Neural progenitor cell (in vitro differentiated cells): ENCODE measurements around the gene XYLT1. TPM values are rescaled to one million over a fixed set of nuclear protein-coding genes. Genes with fewer than 3 reads are reported as not detected.

Experiments
- DNase-seq: peaks from one replicate; pipeline ENCODE4 v3.0.0-alpha.2; 2016; ENCODE audit warnings: low spot score
- H2AFZ ChIP-seq: fragments of 200-600 bp; sonication (generic); replicated peaks from 2 replicates; pipeline ENCODE4 v1.6.1; 2016; ENCODE audit warnings: antibody characterized with exemption
- H3F3A ChIP-seq: fragments of 200-600 bp; sonication (generic); 2 replicates; pipeline ENCODE4 v1.6.1; 2016; ENCODE audit warnings: antibody characterized with exemption, low read depth
- H3K27ac ChIP-seq: fragments of 200-600 bp; sonication (generic); 2 replicates; pipeline ENCODE4 v1.5.1; 2016; ENCODE audit warnings: mild to moderate bottlenecking
- H3K27me3 ChIP-seq: fragments of 200-600 bp; sonication (generic); 2 replicates; pipeline ENCODE4 v1.6.1; 2016; ENCODE audit warnings: mild to moderate bottlenecking, moderate library complexity
- H3K36me3 ChIP-seq: fragments of 200-600 bp; sonication (generic); 2 replicates; pipeline ENCODE4 v1.5.1; 2016
- H3K4me1 ChIP-seq: fragments of 200-600 bp; sonication (generic); 2 replicates; pipeline ENCODE4 v1.6.1; 2016; ENCODE audit warnings: mixed run types
- H3K4me2 ChIP-seq: fragments of 200-600 bp; sonication (generic); 2 replicates; pipeline ENCODE4 v1.6.1; 2016
- H3K4me3 ChIP-seq: fragments of 200-600 bp; sonication (generic); 2 replicates; pipeline ENCODE4 v1.5.1; 2016
- H3K79me2 ChIP-seq: fragments of 200-600 bp; sonication (generic); 2 replicates; pipeline ENCODE4 v1.6.1; 2016; ENCODE audit warnings: low read depth
- H3K9ac ChIP-seq: fragments of 200-600 bp; sonication (generic); 2 replicates; pipeline ENCODE4 v1.6.1; 2016
- H3K9me3 ChIP-seq: fragments of 200-600 bp; sonication (generic); 2 replicates; pipeline ENCODE4 v1.5.1; 2016; ENCODE audit warnings: low read depth
- H4K20me1 ChIP-seq: fragments of 200-600 bp; sonication (generic); 2 replicates; pipeline ENCODE4 v1.6.1; 2016; ENCODE audit warnings: low read depth
- H3K27ac Mint-ChIP-seq: 3 replicates; pipeline ENCODE4 v1.8.0; 2021; ENCODE audit warnings: mixed read lengths
- H3K27me3 Mint-ChIP-seq: 2 replicates; pipeline ENCODE4 v1.8.0; 2022; ENCODE audit warnings: low read depth, mild to moderate bottlenecking, inconsistent platforms, moderate library complexity, mixed read lengths; ENCODE audit not compliant: insufficient read depth
- H3K36me3 Mint-ChIP-seq: 3 replicates; pipeline ENCODE4 v1.8.0; 2021; ENCODE audit warnings: mixed read lengths
- H3K4me1 Mint-ChIP-seq: 3 replicates; pipeline ENCODE4 v1.8.0; 2021; ENCODE audit warnings: mixed read lengths
- H3K4me3 Mint-ChIP-seq: 3 replicates; pipeline ENCODE4 v1.8.0; 2021; ENCODE audit warnings: mild to moderate bottlenecking, moderate library complexity, mixed read lengths
- H3K9me3 Mint-ChIP-seq: 3 replicates; pipeline ENCODE4 v1.8.0; 2020; ENCODE audit warnings: mixed read lengths
- EZH2 ChIP-seq: fragments of 200-600 bp; sonication (generic); IDR thresholded peaks from 2 replicates; pipeline ENCODE4 v1.6.1; 2017; ENCODE audit warnings: antibody characterized with exemption, mild to moderate bottlenecking, moderate library complexity
- EZH2phosphoT487 ChIP-seq: fragments of 200-600 bp; sonication (generic); IDR thresholded peaks from 2 replicates; pipeline ENCODE4 v1.6.1; 2017; ENCODE audit warnings: antibody characterized with exemption
- total RNA-seq: library from RNA; depleted of rRNA; stranded (reverse); fragments of >200 nt; gene quantifications from 2 replicates; pipeline ENCODE4 v1.2.3, GENCODE V29; 2015; ENCODE audit warnings: low replicate concordance
- TF ChIP-seq, protein P1 (sequence below): fragments of 200-600 bp; sonication (generic); IDR thresholded peaks from 2 replicates; pipeline ENCODE4 v1.5.1; 2017; ENCODE audit warnings: antibody characterized with exemption, mild to moderate bottlenecking

XYLT1 gene
- total RNA-seq, 1 donor from 2014 or later, result 5.9 TPM

DNA sequence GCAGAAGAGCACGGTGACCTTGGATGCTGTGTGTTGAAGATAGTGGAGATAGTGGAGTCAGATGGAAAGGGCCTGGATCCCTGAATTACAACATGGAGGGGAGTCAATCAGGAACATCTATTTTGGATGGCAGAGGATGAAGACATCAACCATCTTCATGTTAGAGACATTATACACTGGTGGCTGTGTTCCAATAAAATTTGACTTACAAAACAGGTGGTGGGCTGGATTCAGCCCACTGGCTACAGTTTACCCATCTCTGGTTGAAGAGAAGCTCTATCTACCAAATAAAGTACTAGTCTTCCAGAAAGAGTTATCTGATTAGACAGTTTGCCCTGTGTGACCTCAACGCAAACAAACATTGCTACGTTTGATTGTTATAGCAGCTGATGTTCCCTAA, 247.2 kb downstream of the XYLT1 start:
- H3K4me3 ChIP-seq, result no peak overlapping the region
- H3K4me3 Mint-ChIP-seq, result no peak overlapping the region
- H3K9me3 ChIP-seq, result no peaks in the 10 kb centered on the region
- no peaks in the 10 kb centered on the region for H3F3A ChIP-seq
- H3K27me3 Mint-ChIP-seq, result peaks cover 2% of the 10 kb centered on the region
- H2AFZ ChIP-seq, result no peak overlapping the region
- no peak overlapping the region for H3K27ac Mint-ChIP-seq
- no peak overlapping the region for H3K9ac ChIP-seq
- no peaks in the 10 kb centered on the region for H3K27me3 ChIP-seq
- H3K27ac ChIP-seq, result no peak overlapping the region
- H3K9me3 Mint-ChIP-seq, result no peaks in the 10 kb centered on the region
- H3K4me2 ChIP-seq, result no peak overlapping the region
- no peaks in the 10 kb centered on the region for H3K36me3 Mint-ChIP-seq
- no peaks in the 10 kb centered on the region for H3K79me2 ChIP-seq
- peaks cover 26% of the 10 kb centered on the region for H3K4me1 Mint-ChIP-seq
- H3K36me3 ChIP-seq, result no peaks in the 10 kb centered on the region
- H3K4me1 ChIP-seq, result peaks cover 5% of the 10 kb centered on the region
- TF ChIP-seq EZH2, result no peak
- no peak for DNase-seq
- no peaks in the 10 kb centered on the region for H4K20me1 ChIP-seq

DNA sequence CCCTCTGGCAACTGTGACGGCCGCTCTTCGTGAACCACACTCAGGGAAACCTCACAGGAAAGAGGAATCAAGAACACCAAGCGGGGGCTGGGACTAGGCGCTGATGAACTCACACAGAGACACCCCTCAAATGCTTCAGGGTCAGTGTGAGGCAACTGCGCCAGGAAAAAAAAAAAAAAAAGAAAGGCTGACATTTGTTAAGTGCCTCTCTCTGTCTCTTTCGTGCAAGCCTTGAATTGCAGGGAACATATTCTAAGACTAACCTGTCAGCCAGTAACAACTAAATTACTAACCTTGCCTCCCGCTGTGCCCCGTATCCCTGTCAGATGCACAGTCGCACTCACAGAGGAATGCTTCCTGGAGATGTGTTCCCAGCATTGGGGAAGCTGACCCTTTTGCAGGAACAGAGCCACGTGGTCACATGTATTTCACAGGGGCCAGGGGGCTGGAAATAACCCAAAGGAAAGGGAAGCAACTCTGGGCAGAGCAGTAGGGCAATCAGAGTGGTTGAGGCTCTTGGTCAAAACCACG, 247.8 kb downstream of the XYLT1 start:
- Mint-ChIP-seq H3K9me3 (no peaks in the 10 kb centered on the region), H3K4me1 (peaks cover 20% of the 10 kb centered on the region), H3K27ac (peak overlapping the region; percentile 60), H3K36me3 (no peaks in the 10 kb centered on the region), H3K4me3 (no peak overlapping the region), H3K27me3 (peaks cover 2% of the 10 kb centered on the region)
- Histone ChIP-seq H3K27ac (no peak overlapping the region), H3K36me3 (no peaks in the 10 kb centered on the region), H3K9ac (no peak overlapping the region), H3F3A (no peaks in the 10 kb centered on the region), H3K4me1 (peaks cover 5% of the 10 kb centered on the region), H3K79me2 (no peaks in the 10 kb centered on the region), H4K20me1 (no peaks in the 10 kb centered on the region), H3K4me2 (no peak overlapping the region), H3K4me3 (no peak overlapping the region), H3K27me3 (no peaks in the 10 kb centered on the region), H2AFZ (no peak overlapping the region), H3K9me3 (no peaks in the 10 kb centered on the region)
- no peak for TF ChIP-seq EZH2
- no peak for TF ChIP-seq EZH2phosphoT487
- TF ChIP-seq, protein P1, sequence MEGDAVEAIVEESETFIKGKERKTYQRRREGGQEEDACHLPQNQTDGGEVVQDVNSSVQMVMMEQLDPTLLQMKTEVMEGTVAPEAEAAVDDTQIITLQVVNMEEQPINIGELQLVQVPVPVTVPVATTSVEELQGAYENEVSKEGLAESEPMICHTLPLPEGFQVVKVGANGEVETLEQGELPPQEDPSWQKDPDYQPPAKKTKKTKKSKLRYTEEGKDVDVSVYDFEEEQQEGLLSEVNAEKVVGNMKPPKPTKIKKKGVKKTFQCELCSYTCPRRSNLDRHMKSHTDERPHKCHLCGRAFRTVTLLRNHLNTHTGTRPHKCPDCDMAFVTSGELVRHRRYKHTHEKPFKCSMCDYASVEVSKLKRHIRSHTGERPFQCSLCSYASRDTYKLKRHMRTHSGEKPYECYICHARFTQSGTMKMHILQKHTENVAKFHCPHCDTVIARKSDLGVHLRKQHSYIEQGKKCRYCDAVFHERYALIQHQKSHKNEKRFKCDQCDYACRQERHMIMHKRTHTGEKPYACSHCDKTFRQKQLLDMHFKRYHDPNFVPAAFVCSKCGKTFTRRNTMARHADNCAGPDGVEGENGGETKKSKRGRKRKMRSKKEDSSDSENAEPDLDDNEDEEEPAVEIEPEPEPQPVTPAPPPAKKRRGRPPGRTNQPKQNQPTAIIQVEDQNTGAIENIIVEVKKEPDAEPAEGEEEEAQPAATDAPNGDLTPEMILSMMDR, result no peak
- DNase-seq, result no peak

DNA sequence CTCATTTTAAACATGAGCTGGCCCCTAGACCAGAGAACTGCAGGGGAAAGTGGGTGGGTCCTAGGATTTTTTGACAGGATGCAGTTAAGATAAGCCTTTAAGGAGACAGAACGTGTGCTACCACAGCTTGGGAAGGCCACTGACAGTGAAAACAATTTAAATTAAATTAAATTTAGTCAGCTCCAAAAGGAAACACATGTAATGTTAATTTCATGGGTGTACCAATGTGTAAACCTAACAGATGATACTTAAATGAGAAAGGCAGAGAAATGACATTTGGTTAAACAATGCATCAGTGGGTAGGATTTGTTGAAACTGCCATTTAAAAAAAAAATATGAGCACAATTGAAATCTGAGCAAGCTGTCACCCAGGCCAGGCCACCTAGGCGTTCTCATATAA, 250.8 kb downstream of the XYLT1 start:
- Histone ChIP-seq H3K4me1 (peaks cover 5% of the 10 kb centered on the region), H2AFZ (no peak overlapping the region), H3K79me2 (no peaks in the 10 kb centered on the region), H3K27me3 (no peaks in the 10 kb centered on the region), H3K9me3 (no peaks in the 10 kb centered on the region), H3K4me3 (no peak overlapping the region), H3K36me3 (no peaks in the 10 kb centered on the region), H3K9ac (no peak overlapping the region), H3K4me2 (no peak overlapping the region), H3K27ac (no peak overlapping the region), H3F3A (no peaks in the 10 kb centered on the region), H4K20me1 (no peaks in the 10 kb centered on the region)
- no peak overlapping the region for H3K4me3 Mint-ChIP-seq
- H3K27ac Mint-ChIP-seq, result no peak overlapping the region
- TF ChIP-seq EZH2phosphoT487, result no peak
- TF ChIP-seq, protein P1, result no peak
- TF ChIP-seq EZH2, result no peak
- peaks cover 12% of the 10 kb centered on the region for H3K4me1 Mint-ChIP-seq
- no peak for DNase-seq
- no peaks in the 10 kb centered on the region for H3K36me3 Mint-ChIP-seq
- H3K27me3 Mint-ChIP-seq, result peaks cover 2% of the 10 kb centered on the region
- no peaks in the 10 kb centered on the region for H3K9me3 Mint-ChIP-seq

DNA sequence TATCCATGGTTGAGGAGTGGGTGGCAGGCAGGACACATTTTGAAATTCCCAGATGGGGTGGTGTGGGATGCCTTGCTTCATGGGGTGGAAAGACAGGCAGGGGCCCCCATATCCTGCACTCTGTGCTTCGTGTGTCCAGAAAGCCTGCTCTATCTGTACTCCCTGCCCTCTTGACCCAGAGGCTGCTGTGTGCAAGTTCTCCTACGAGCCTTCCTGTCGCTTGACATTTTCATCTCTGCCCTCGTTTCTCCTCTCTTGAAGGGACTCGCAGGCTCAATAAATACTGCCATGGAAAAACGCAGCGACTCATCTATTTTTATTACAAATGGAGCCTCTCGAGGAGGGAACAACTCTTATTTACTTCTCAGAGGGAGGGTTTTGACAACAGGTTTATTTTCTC, 254.8 kb downstream of the XYLT1 start:
- Mint-ChIP-seq H3K9me3 (peaks cover 8% of the 10 kb centered on the region), H3K36me3 (peaks cover 4% of the 10 kb centered on the region), H3K27ac (no peak overlapping the region), H3K4me3 (no peak overlapping the region), H3K27me3 (peaks cover 2% of the 10 kb centered on the region), H3K4me1 (peaks cover 11% of the 10 kb centered on the region)
- no peaks in the 10 kb centered on the region for H3K9me3 ChIP-seq
- H3K27ac ChIP-seq, result no peak overlapping the region
- no peak overlapping the region for H3K4me3 ChIP-seq
- no peaks in the 10 kb centered on the region for H3K27me3 ChIP-seq
- peaks cover 7% of the 10 kb centered on the region for H3K4me1 ChIP-seq
- DNase-seq, result no peak
- no peaks in the 10 kb centered on the region for H3F3A ChIP-seq
- no peak overlapping the region for H3K9ac ChIP-seq
- no peak for TF ChIP-seq EZH2phosphoT487
- TF ChIP-seq, protein P1, result no peak
- TF ChIP-seq EZH2, result no peak
- no peaks in the 10 kb centered on the region for H4K20me1 ChIP-seq
- H2AFZ ChIP-seq, result no peak overlapping the region
- H3K4me2 ChIP-seq, result no peak overlapping the region
- H3K36me3 ChIP-seq, result no peaks in the 10 kb centered on the region
- H3K79me2 ChIP-seq, result no peaks in the 10 kb centered on the region
